Measurements from ENCODE around the gene NEBL.

Gene NEBL

GRCh38 chr10:20744821-20745220, 152.3 kb downstream of the NEBL start:
- no peak overlapping the region for H3K27ac ChIP-seq
- no peak overlapping the region for H3K4me3 ChIP-seq

GRCh38 chr10:20743942-20744341, 153.2 kb downstream of the NEBL start:
- Histone ChIP-seq H3K4me3 (no peak overlapping the region), H3K27ac (no peak overlapping the region)

DNA sequence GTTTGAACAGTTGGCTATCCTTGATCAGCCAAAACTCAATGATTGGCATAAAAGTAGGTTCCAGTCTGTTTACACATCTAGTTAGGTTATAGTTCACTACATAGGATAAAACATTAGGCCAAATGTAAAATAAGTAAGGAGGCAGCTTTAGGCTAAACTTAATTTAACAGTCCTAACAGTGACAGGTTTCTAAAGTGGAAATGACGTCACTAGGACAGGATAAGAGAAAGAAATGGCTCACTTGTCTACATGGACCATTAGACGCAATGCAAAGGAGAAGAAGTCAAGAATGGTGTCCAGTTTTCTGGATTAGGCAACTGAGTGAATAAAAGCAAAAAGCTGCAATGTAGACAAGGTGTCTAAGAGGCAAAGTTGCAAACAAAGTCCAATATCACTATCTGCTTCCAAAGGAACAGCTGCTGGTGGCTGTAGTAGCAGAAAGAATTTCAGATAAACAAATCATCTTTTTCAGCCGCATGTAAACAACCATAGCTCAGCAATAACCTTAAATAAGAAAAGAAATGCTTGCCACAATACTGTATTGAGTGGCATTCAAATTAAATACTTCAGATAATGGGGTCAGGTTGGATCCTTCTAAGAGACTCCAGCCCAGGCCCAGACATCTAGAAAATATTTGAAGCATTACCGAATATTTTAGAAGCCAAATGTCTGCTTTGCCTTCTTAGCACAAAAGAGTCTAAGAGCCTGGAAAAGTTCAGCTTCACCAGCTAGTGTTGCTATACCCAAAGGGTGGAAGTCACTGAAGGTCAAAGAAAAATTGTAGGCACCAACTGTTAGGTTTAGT, 154.2 kb downstream of the NEBL start:
- Histone ChIP-seq H3K4me3 (no peak overlapping the region), H3K27ac (no peak overlapping the region)

GRCh38 chr10:20740120-20740519, 157.0 kb downstream of the NEBL start:
- Histone ChIP-seq H3K4me3 (no peak overlapping the region), H3K27ac (no peak overlapping the region)

DNA sequence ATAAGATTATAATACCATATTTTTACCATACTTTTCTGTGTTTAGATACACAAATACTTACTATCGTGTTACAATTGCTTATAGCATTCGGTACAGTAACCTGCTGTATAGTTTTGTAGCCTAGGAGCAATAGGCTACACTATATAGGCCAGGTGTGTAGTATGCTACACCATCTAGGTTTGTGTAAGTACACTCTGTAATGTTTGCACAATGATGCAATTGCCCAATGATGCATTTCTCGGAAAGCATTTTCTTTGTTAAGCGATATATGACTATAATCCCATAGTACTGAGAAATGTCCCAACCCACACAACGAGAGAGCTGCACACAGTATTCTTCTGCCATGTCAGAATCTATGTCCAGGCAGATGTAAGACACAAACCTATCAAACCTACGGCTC, 160.0 kb downstream of the NEBL start:
- Histone ChIP-seq H3K4me3 (no peak overlapping the region), H3K27ac (no peak overlapping the region)
